Chondrocyte (in vitro differentiated cells): ENCODE measurements around the gene HS6ST2. TPM values are rescaled to one million over a fixed set of nuclear protein-coding genes. Genes with fewer than 3 reads are reported as not detected.

Experiments used
- DNase-seq: peaks from one replicate; pipeline ENCODE4 v3.0.0; 2021; ENCODE audit warnings: mixed read lengths, low spot score
- H3K27ac Mint-ChIP-seq: one replicate; pipeline ENCODE4 v1.8.0; 2021; ENCODE audit warnings: mild to moderate bottlenecking, moderate library complexity, mixed read lengths; ENCODE audit not compliant: unreplicated experiment
- H3K27me3 Mint-ChIP-seq: 2 replicates; pipeline ENCODE4 v1.8.0; 2021; ENCODE audit warnings: low read depth, mixed read lengths
- H3K36me3 Mint-ChIP-seq: 2 replicates; pipeline ENCODE4 v1.8.0; 2021; ENCODE audit warnings: low read depth, mixed read lengths
- H3K4me1 Mint-ChIP-seq: 2 replicates; pipeline ENCODE4 v1.8.0; 2021; ENCODE audit warnings: low read depth, mild to moderate bottlenecking, mixed read lengths
- H3K4me3 Mint-ChIP-seq: one replicate; pipeline ENCODE4 v1.8.0; 2021; ENCODE audit warnings: mild to moderate bottlenecking, moderate library complexity, mixed read lengths; ENCODE audit not compliant: unreplicated experiment
- H3K9me3 Mint-ChIP-seq: 2 replicates; pipeline ENCODE4 v1.8.0; 2021; ENCODE audit warnings: low read depth, mixed read lengths
- CTCF ChIP-seq: fragments of 200-600 bp; sonication (generic); IDR thresholded peaks from 2 replicates; pipeline ENCODE4 v1.5.0; 2021; ENCODE audit warnings: antibody characterized with exemption, mild to moderate bottlenecking, moderate library complexity
- total RNA-seq: library from RNA; stranded (reverse); gene quantifications from 3 replicates; pipeline ENCODE4 v1.2.1, GENCODE V29; 2021

Gene HS6ST2
- total RNA-seq, 1 donor from 2014 or later = 1.9 TPM

- no peaks in the 10 kb centered on the region for H3K36me3 Mint-ChIP-seq
- no peaks in the 10 kb centered on the region for H3K4me1 Mint-ChIP-seq
- no peak overlapping the region for H3K4me3 Mint-ChIP-seq
- H3K27ac Mint-ChIP-seq = no peak overlapping the region
- H3K27me3 Mint-ChIP-seq = no peaks in the 10 kb centered on the region
- DNase-seq = no peak
- no peak for TF ChIP-seq CTCF
- H3K9me3 Mint-ChIP-seq = no peaks in the 10 kb centered on the region
Measured at GRCh38 chrX:132665676-132666075, 292.8 kb downstream of the HS6ST2 start.

- no peak overlapping the region for H3K4me3 Mint-ChIP-seq
- H3K9me3 Mint-ChIP-seq = no peaks in the 10 kb centered on the region
- no peaks in the 10 kb centered on the region for H3K27me3 Mint-ChIP-seq
- no peak for DNase-seq
- H3K4me1 Mint-ChIP-seq = no peaks in the 10 kb centered on the region
- H3K27ac Mint-ChIP-seq = no peak overlapping the region
- H3K36me3 Mint-ChIP-seq = no peaks in the 10 kb centered on the region
- TF ChIP-seq CTCF = no peak
Measured at GRCh38 chrX:132664273-132664672, 294.2 kb downstream of the HS6ST2 start.

GRCh38 chrX:132662844-132663243, 295.6 kb downstream of the HS6ST2 start:
- Mint-ChIP-seq H3K4me3 (no peak overlapping the region), H3K27ac (no peak overlapping the region), H3K36me3 (no peaks in the 10 kb centered on the region), H3K9me3 (no peaks in the 10 kb centered on the region), H3K27me3 (no peaks in the 10 kb centered on the region), H3K4me1 (no peaks in the 10 kb centered on the region)
- no peak for TF ChIP-seq CTCF
- DNase-seq = no peak

- Mint-ChIP-seq H3K4me3 (no peak overlapping the region), H3K9me3 (no peaks in the 10 kb centered on the region), H3K36me3 (no peaks in the 10 kb centered on the region), H3K27me3 (no peaks in the 10 kb centered on the region), H3K27ac (no peak overlapping the region), H3K4me1 (no peaks in the 10 kb centered on the region)
- TF ChIP-seq CTCF = no peak
- DNase-seq = no peak
Measured at GRCh38 chrX:132657876-132658275, 300.6 kb downstream of the HS6ST2 start.

- no peaks in the 10 kb centered on the region for H3K27me3 Mint-ChIP-seq
- no peak overlapping the region for H3K27ac Mint-ChIP-seq
- H3K4me1 Mint-ChIP-seq = peaks cover 11% of the 10 kb centered on the region
- DNase-seq = no peak
- no peak for TF ChIP-seq CTCF
- no peaks in the 10 kb centered on the region for H3K36me3 Mint-ChIP-seq
- H3K4me3 Mint-ChIP-seq = no peak overlapping the region
- no peaks in the 10 kb centered on the region for H3K9me3 Mint-ChIP-seq
Measured at GRCh38 chrX:132652871-132653270, 305.6 kb downstream of the HS6ST2 start.
